Limb (tissue), 2 donors: ENCODE results near the gene CRKL.

ENCODE experiments used
- DNase-seq, 2 donors: peaks; one replicate each; pipeline ENCODE4 v3.0.0-alpha.2; 2016; ENCODE audit errors: extremely low spot score in 2 of 2

Gene CRKL

GRCh38 chr22:20951151-20951931, 34.1 kb downstream of the CRKL start:
- no peak for DNase-seq

- no peak for DNase-seq
Measured at GRCh38 chr22:20951932-20952380, 34.7 kb downstream of the CRKL start.

GRCh38 chr22:20952544-20953341, 35.5 kb downstream of the CRKL start:
- DNase-seq: no peak

GRCh38 chr22:20953342-20953608, 36.1 kb downstream of the CRKL start:
- no peak for DNase-seq

GRCh38 chr22:20953668-20954500, 36.7 kb downstream of the CRKL start:
- no peak for DNase-seq

- DNase-seq: no peak
Measured at GRCh38 chr22:20955548-20955947, 38.3 kb downstream of the CRKL start.

DNA sequence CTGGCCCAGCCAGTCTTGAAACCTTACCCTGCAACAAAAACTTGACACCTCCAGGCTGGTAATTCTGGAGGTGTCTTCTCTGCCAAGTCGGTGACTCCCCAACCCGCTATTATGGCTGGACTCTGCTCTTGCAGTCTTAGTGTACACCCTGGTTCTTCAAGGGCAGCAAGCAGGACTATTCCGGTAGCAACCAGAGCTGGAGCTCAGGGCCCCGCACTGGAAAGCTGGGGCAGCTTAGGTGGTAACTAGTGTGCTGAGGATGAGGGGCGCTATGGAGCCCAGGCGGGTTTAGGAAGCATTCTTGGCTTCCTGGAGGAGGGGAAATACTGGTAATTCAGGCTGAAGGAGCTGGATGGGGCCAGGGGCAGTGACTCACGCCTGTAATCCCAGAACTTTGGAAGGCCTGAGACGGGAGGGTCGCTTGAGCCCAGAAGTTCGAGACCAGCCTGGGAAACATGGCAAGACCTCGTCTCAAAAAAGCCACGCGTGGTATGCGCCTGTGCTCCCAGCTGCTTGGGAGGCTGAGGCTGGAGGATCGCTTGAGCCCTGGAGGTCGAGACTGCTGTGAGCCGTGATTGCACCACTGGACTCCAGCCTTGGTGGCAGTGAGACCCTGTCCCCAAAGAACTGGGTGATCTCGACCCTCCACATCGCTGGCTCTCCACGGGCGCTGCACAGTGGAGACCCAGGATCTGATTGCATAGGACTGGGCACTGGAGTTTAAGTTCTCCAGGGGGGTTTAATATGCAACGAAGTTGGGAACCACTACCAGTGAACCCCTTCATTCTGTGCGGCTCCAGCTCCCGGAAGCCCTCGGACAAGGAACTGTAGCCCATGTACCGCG, 39.3 kb downstream of the CRKL start:
- no peak for DNase-seq

DNA sequence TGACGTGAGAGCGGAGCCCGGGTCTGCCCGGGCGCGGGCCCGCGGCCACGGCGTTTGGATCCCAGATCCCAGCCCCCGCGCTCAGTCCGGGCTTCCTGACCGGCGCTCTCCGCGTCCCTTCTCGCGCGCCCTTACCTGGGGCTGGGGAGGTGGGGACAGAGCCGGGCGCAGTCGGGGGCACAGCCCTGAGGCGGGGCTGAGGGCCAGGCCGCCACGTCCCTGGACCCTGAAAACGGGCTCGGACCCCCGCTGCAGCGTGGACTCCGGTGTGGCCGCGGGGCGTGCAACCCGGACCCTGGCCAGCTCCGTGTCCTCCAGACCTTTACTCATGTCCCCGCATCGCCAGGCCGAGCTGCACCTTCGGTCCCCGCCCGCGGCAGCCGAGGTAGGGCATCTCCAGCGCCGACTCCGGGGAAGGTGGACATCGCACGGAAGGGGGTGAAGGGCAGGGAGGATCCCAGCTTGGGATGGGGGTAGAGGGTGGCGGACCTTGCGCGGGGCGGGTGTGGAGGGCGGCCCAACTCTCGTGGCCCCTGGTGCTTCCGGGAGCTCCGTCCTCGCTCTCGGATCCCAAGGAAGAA, 40.0 kb downstream of the CRKL start:
- DNase-seq: no peak

GRCh38 chr22:20957683-20958431, 40.6 kb downstream of the CRKL start:
- DNase-seq: no peak

DNA sequence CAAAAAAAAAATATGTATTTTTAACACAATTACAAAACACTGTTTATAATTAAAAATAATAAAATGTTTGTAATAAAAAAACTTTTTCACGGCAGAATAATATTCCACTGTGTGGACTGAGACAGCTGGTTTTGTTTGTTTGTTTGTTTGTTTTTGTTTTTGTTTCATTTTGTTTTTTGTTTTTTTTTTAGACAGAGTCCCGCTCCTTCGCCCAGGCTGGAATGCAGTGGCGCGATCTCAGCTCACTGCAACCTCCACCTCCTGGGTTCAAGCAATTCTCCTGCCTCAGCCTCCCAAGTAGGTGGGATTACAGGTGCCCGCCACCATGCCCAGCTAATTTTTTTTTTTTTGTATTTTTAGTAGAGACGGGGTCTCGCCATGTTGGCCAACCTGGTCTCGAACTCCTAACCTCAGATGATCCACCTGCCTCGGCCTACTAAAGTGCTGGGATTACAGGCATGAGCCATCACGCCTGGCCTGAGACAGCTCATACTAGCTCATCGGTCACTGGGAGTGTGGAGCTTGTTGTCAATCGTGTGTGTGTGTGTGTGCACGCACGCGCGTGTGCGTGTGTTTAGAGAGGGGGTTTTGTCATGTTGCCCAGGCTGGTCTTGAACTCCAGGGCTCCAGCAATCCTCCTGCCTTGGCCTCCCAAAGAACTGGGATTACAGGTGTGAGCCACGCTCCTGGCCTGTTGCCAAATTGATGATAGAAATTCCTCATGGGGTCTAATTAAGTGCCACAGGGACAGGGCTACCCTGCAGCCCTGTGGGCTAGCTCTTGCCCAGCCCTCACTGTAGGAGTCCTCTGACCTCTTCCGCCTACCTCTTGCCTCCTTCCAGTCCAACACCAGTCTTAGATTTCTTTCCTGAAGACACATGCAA, 42.6 kb downstream of the CRKL start:
- DNase-seq: no peak

GRCh38 chr22:20960609-20961008, 43.4 kb downstream of the CRKL start:
- no peak for DNase-seq

GRCh38 chr22:20962491-20962945, 45.3 kb downstream of the CRKL start:
- no peak for DNase-seq

DNA sequence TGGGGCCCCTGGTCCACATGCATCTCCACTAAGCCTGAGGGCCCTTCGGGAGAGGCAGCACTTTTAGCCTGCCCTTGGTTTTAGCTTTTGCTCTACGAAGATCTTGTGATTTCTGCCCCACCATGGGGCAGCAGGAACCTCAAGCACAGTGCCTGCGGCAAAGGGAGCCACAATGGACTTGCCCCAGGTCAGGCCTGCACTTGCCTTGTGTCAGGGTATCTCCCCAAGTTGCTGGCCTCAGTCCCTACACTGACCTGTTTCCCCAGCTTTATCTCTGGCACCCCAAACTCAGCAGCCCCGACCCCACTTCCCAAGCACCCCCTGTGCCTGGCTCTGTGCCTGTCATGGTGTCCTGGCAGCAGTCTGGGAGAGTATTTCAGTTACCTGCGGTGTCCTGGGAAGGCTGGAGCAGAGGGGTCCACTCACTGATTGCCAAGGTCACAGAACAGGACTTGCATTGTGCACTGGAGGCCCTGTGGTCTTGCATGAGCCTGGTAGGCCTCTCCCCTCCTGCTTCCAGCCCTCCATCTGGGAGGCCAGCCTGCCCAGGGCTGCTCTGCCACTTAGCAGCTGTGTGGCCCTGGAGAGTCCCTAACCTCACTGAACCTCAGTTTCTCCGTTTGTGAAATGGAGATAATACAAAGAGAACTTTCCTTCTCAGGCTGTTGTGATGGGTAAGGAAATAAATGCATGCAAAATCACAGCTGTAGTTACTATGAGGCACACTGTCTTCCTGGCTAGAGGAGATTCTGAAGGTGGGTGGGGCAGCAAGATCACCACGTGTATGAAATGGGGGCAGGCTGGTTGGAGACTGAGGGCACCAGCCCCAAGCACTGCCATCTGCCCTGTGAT, 46.2 kb downstream of the CRKL start:
- DNase-seq: no peak

- no peak for DNase-seq
Measured at GRCh38 chr22:20964090-20964798, 47.0 kb downstream of the CRKL start.

DNA sequence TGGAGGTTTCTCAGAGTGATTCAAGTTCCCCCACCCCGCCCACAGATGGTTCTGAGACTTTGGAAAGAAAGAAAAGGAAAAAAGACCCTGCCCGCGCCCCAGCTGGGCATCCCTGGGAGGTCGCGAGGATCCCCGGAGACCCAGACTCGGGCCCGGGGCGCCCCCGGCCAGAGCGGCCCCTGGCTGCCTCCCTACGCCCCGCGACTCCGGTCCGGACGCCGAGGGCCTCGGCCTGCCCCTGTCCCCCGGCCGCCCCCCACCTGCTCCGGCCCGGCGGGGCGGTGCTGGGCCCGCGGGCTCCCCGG, 47.5 kb downstream of the CRKL start:
- no peak for DNase-seq

DNA sequence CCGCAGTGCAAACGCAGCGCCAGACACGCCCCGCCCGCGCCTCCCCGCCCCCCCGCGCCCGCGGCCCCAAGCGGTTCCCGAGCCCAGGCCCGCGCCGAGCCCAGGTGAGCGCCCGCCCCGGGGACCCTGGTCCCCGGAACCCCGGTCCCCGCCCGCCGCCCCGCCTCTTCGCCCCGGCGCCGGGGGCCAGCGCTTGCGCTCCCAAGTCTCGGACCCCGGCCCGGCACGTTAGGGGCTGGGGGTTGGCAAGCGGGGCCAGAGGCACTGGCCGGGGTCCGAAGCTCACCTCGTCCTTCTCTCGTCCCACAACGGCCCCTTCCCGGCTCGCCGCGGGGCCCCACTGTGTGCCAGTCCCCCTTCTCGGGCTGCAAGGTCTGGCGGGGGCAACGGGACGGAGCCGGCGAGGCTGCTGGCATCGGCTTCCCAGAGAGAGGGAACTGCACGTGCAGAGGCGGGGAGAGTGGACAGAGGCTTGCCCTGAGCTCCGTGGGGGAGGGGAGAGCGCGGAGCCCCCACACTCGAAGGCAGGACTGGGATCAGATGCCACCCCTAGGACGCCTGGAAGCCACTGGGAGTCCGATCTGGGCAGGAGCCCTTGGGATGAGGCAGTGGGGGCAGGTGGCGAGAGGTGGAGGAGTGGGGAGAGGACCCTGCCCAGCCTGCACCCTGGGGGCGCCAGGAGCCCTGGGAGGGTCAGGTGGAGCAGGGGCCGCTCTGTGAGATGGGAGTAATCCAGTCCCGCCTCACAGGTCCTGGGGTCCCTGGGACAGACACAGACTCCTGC, 48.1 kb downstream of the CRKL start:
- no peak for DNase-seq
